NCI-H82 (cell line): Measurements from ENCODE around the gene HIPK2.

Source experiments
- DNase-seq: peaks from one replicate; lab custom pipeline; 2025; lab: John Stamatoyannopoulos, UW

Gene HIPK2

GRCh38 chr7:139715194-139715815, 62.5 kb downstream of the HIPK2 start:
- no peak for DNase-seq

- DNase-seq: no peak
These were observed 63.5 kb downstream of the HIPK2 start for GRCh38 chr7:139714163-139714901.

DNA sequence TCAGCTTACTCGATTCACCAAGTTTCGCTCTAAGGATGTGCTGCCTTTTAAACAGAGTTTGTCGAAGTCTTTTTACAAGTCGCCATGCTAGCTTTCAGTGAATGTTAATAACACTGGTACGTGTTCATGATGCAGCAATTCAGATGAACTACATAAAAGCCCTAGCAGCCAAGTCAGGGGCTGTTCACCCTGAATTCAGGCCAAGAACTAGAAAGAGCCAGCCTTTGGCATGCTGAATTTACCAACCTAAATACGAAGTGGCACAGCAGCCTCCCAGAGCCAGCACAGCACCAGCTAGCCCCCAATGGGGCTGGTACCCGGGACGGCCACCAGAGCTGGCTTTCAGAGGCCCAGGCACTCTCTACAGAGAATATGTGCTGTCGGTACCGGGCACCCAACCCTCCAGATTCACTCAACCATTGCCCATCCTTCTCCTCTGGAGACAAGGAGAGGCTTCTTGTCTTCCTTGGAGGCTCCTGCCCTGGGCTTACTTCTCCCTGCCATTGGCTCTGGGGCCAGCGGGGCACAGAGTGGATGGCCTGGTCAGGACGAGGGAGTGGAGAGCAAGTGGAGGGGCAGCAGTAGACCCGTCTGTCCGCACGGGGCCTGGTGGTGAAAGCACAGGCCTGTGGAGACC, 64.2 kb downstream of the HIPK2 start:
- DNase-seq: no peak

DNA sequence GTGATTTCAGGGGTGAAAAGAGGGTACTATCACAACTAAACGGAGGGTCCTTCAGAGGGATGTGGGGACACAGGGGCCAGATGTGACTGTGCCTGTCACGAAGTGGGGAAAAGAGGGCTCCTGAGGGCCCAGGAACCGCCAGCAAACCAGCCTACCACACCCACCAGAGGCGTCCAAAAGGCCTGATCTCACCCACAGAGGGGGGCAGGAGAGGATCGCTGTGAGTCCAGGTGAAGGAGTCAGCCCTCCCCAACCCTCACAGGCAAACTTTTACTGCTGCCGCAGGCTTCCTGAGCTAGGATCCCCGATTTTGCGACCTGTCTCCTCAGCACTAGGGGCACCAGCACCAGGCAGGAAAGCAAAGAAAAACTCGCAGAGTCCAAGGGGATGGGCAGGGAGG, 64.7 kb downstream of the HIPK2 start:
- no peak for DNase-seq

DNA sequence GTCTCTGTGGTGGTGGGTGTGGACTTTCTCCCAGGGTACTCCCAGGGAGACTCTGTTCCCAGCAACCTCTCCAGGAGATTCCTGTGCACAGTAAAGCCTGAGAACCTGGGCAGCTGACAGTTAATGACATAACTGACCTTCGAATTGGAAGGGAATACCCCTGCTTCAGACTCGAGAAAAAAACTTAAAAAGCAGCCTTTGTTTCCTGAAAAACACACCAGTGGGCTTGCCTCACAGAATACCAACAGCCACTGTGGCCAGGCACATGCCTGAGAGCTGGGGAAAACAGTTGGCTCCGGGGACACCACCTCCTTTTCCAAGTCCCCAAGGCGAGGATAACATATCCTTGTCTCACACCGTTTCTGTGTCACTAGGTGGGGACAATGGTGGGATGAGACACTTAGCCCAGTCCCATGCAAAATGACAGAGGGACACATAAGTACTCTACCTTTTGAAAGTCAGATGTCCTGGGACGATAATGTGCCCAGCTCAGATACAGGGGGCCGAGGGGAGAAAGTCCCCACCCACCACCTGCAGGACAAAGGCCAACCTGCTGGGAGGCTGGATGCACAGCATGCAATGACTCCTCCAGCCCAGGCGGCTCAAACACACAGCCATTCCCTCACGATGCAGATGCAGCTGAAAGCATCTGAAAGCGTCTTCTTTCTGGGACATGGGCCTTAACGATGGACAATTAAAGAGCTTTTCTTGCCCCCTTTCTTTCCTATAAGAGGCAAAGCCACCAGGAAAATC, 65.6 kb downstream of the HIPK2 start:
- DNase-seq: no peak

- no peak for DNase-seq
These were observed 67.8 kb downstream of the HIPK2 start for GRCh38 chr7:139710036-139710435.

GRCh38 chr7:139709485-139709884, 68.3 kb downstream of the HIPK2 start:
- no peak for DNase-seq

GRCh38 chr7:139708541-139708940, 69.3 kb downstream of the HIPK2 start:
- DNase-seq: no peak

- DNase-seq: no peak
These were observed 71.0 kb downstream of the HIPK2 start for GRCh38 chr7:139706837-139707236.

- no peak for DNase-seq
These were observed 73.4 kb downstream of the HIPK2 start for GRCh38 chr7:139704308-139704879.

GRCh38 chr7:139703487-139704307, 74.1 kb downstream of the HIPK2 start:
- no peak for DNase-seq

DNA sequence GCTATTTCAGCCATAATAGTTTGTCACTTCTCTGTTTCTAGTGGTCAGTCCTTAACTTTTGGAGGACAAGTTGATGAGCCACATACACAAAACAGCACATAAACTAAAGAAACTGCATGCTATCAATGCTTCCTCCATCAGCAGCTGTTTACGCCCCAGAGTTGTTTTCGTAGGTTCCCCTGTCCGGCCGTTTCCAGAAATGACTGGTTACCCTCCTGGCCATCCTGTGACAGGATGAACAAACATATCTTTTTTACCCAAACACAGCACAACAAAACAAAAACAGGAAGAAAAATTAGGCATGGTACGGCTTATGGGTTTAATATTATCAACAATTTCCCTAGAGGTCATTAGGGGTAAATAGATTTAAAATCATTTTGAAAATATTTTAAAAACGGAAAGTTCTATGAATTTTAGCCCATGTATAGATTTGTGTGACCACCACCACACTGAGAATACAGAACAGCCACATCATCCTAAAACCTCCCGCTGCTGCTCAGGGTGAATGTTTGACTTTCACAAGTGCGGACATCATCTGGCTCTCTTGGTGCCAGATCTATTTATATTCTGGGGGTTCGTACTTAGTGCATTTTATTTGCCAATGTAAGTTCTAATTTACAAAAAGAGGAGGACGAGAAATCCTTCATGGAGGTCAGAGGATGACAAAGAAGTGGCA, 74.8 kb downstream of the HIPK2 start:
- DNase-seq: no peak

DNA sequence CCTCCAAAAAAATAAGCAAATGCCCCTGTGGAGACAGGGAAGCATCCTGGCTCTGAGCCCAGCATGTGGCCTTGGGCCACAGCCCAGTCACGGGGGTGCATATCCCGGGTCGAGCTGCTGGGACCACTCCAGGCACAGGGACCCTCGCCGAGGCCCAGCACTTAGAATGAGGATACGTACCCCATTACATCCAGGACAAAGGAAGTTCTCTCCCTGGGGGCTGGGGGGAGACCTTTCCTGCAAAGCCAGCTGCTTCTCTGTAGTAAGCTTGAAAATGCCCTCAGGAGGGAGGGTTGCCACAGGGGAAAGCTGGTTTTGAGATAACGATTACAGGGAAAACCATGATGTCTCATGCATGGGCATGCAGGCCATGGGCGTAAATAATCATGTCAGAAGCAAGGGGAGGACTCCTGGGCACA, 75.5 kb downstream of the HIPK2 start:
- no peak for DNase-seq

GRCh38 chr7:139701908-139702307, 75.9 kb downstream of the HIPK2 start:
- DNase-seq: no peak

DNA sequence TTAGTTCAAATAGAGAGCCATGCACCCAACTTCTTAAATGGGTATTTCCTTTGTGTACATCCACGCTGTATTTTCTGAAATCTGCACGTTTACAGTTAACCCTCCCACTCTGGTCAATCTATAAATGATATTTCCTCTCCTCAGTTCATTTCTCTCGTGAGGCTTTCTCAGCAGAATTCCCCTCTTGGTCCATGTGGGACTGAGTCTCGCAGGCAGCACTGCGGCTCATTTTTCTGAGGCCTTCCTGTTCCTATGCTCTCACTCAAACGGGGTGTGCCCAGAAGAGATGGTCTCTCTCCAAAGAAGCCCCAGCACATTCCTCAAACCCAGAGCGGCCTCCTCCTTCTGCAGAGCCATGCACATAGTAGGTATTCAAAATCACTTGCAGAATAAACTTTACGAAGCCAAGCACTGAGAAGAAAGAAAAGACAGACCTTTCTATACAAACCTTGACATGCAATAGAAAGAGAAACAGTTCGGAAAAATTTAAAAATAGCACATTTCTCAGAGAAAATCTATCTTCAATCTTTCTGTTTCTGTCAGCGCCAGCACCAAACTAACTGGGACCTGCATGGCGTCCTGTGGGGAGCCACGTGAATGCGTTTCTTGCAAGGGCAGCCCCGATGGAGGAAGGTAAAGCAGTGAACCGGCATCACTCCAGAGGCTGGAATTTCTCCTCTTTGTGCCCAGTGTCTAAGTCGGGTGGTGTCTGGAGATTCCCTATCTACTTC, 77.1 kb downstream of the HIPK2 start:
- DNase-seq: no peak

GRCh38 chr7:139699640-139700504, 77.9 kb downstream of the HIPK2 start:
- DNase-seq: peak; percentile 19

- no peak for DNase-seq
These were observed 79.0 kb downstream of the HIPK2 start for GRCh38 chr7:139698844-139699243.

GRCh38 chr7:139698278-139698677, 79.5 kb downstream of the HIPK2 start:
- no peak for DNase-seq

- peak; percentile 6 for DNase-seq
These were observed 80.7 kb downstream of the HIPK2 start for GRCh38 chr7:139697056-139697455.
